ENCODE measurements around the gene EDEM1.
A peak's percentile ranks its signal among the peaks of the same experiment; 100 is the strongest.
"Not testable (repeated sequence)": the region's sequence is repeated elsewhere in the genome, so short reads cannot be mapped to it uniquely, and the experiment has no call there.

The EDEM1 gene

GRCh38 chr3:5233026-5233425 is 45.5 kb downstream of the EDEM1 start:
- DNase-seq, result no peak

DNA sequence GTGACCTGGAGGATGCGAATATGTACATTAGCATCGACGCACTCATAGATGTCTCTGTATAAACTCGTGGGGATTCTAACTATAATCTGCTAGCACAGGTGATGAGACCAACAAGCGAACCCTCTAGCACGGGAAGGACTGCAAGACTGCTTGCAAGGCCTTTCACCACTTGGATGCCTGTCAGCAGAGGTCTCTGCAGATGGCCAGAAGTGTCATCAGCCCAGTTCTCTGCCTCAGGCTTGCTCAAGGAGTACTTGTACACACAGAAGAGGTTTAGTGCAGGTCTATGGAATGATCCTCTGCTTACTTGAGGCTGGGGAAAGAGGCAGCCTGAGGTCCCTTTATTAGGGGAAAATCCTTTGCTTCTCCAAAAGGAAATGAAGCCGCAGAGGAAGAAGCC is 48.1 kb downstream of the EDEM1 start:
- no peak for DNase-seq

DNA sequence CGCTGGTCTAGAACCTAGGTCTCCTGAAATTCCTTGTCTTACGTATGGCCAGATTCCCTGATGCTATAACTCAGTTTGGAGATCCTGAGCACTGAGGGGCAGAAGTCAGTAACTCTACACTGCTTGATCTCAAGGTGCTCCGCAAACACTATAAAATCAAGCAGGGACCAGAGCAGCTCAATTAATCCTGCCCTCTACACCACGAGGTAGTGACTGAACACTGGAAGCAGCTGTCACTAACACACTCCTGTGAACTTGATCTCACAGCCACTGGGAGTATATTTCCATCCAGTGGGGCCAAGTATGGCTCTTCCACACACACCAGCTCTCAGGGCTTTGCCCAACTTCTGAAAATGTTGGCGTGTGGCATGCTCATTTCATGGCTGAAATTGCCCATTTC is 51.0 kb downstream of the EDEM1 start:
- no peak for DNase-seq

- DNase-seq, result no peak
These were observed 52.1 kb downstream of the EDEM1 start for GRCh38 chr3:5239602-5240001.

GRCh38 chr3:5240740-5241139 is 53.2 kb downstream of the EDEM1 start:
- DNase-seq, result no peak

GRCh38 chr3:5242785-5243184 is 55.3 kb downstream of the EDEM1 start:
- not testable (repeated sequence) for DNase-seq

- peak in 1 of 5 donors; percentile 7 for DNase-seq
These were observed 58.4 kb downstream of the EDEM1 start for GRCh38 chr3:5245927-5246326.

DNA sequence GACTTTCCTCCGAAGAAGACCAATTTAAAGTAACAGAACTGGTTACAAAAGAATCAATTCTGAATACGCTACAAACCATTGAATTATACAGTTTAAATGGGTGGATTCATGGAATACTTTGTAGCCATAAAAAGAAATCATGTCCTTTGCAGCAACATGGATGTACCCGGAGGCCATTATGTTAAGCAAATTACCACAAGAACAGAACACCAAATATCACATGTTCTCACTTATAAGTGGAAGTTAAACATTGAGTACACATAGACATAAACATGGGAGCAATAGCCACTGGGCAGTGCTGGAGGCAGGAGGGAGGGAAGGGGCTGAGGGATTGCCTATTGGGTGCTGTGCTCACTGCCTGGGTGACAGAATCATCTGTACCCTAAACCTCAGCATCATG is 61.3 kb downstream of the EDEM1 start:
- no peak for DNase-seq

GRCh38 chr3:5250467-5251195 is 63.1 kb downstream of the EDEM1 start:
- no peak for DNase-seq

DNA sequence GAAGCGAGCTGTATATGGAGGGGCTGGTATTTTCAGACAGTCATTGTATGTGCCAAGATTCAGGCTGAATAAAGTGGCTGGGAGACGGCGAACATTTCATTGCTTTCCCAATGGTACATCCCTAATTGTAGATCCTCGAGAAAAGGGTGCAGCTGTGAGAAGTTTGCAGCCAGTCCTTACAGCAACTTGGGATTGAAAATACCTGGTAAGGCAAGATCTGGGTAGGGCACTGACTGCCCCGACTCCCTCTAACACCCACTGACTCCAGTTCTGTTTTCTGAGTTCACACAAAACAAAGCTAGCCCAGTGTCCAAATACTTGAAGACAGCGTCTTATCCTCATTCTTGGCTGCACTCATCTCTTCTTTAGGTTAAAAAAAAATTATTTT is 63.7 kb downstream of the EDEM1 start:
- DNase-seq, result no peak

DNA sequence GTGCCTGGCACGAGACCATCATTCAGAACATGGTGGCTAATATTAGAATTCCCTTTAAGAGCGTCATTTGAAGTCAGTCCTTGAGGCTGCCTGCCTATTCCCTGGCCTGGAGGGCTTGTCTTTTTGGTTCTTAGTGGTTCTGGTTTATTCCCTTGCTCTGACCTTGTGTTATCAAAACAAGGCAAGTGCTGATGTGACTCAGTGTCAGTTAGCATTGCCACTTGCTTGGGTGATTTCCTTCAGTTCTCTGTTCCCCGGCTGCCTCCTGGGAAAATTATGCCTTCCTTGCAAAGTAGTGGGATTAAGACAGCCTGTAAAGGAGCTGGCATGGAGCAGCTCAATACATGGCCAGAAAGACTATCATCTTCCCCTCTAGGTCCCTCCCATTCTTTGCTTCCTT is 64.6 kb downstream of the EDEM1 start:
- no peak for DNase-seq

DNA sequence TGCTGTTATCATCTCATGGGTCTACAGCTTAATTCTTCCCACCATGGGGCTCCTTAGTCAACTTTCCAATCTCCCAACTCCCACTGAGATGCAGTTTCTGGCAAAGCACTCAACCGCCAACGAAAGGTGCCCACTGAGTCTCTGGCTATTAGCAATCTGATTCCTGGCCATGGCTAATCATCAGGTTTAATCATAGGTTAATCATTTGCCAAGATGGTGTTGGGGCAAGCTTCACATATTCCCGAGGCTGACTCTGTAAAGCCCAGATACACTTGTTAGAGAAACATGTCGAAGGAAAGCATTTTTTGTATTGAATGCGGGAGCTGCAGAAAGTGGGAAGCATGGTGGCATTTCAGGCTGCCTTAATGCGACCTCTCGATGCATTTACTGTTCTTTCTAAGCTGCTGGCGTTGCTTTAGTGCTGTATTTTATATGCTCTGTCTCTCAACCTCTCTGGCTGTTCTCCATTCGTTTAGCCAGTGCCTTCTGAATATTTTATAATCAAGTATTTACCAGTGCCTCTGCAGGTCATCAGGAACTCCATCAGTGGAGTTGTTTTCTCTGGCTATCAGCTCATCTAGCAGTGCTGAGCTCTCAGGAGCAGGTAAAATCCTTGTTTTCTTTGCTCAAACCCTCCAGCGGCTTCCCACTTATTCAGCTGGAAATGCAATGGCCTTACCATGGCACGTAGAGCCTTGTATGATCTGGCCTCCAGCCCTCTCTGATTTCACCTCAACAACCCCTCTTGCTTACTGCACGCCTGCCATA is 67.0 kb downstream of the EDEM1 start:
- DNase-seq, result no peak

GRCh38 chr3:5255404-5256344 is 68.2 kb downstream of the EDEM1 start:
- DNase-seq, result no peak

- DNase-seq, result no peak
These were observed 71.0 kb downstream of the EDEM1 start for GRCh38 chr3:5258526-5258925.

DNA sequence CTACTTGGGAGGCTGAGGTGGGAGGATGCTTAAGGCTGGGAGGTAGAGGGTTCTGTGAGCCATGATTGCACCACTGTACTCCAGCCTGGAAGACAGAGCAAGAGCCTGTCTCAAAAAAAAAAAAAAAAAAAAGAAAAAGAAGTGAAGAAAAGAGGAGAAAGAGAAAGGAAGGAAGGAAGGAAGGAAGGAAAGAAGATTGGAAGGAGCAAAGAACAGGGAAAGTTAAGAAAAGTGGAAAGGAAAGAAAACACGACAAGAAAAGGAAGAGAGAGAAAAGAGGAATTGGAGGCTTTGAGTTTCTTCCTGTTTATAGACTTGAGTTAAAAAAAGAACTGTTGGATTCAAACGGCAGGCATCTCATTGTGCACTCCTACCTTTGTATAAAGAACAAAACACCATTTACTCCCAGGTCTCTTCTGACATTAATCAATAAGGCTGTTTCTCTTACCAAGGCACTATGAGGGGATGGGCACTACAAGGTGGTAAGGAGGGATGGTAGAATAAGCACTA is 73.5 kb downstream of the EDEM1 start:
- DNase-seq, result no peak

DNA sequence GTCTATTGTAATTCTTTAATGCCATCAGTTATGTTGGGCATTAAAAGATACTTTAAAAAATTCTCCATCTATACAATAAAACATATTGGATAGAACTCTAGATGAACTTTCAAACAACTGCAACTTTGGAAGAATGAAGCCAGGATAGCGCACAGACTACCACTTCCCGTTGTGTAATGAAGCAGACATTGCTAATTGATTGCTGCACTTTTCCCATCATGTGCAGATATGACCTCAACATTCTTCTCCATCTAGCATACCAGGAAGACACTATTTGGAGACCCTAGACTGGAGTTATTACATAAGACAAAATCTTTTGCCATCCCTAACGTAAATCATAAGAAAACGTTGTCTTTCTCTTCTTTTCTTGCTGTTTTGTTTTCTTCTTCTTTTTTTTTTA is 75.0 kb downstream of the EDEM1 start:
- no peak for DNase-seq

DNA sequence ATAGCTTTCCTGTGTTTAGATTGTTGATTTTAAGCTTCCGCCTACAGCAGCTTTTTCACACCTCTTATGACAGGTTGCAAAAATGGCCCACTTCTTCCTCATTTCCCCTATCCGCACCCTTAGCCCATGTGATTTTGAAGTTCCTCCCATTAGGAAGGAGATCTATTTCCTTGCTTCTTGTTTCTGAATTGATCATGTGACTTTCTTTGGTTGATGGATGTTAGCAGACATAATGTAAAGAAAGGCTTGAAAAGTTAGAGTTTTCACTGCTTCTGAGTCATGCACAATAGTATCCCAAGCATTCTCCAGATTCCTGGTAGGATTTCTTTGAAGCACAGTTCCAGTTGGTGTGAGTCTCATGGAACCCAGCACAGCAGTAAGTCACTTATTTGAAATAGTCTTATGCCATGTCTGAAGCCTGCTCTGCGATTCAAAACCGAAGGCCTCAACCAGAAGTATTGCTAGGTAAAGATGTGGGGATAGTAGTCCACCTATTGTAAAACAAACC is 76.6 kb downstream of the EDEM1 start:
- DNase-seq, result no peak

- DNase-seq, result no peak
These were observed 77.6 kb downstream of the EDEM1 start for GRCh38 chr3:5264896-5265770.

DNA sequence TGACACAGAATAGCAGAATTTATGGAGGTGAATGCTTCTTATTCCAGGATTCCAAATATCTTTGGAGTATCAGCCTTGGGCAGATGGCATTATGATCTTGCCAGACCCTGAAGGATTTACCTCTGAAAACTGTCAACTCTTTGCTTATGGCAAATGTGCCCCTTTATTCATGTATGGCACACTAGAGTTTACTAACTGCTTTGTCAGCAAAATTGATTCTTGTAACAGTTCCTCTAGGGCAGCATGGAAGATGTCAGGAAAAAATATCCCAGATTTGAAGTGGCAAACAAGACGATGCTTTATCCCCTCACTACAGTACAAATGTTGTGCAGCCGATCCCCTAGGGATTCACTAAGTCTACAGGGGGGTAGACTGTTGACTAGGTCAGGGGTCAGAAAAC is 79.7 kb downstream of the EDEM1 start:
- DNase-seq, result no peak

DNA sequence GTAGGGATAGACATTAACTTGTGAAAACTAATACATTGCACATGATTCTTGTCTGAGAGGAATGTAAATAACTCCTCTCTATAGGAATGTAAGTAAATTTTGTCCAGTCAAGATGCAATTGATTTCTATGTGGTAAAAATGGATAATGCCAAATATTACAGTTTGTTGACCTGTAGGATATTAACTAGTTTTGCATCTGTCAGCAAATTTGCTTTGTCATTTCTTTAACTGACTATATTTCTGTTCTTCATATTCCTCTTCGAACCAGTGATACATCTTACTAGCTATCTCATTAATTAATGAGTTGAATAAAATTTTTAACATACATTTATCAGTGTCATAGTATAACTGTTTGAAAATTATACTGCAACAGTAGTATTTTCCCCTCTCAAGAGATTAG is 80.4 kb downstream of the EDEM1 start:
- DNase-seq, result no peak
